ENCODE data around the gene NLK. TPM values are rescaled to one million over a fixed set of nuclear protein-coding genes. Genes with fewer than 3 reads are reported as not detected.

The NLK gene
- total RNA-seq, 1 experiment from 2014 or later: 12.8 TPM

DNA sequence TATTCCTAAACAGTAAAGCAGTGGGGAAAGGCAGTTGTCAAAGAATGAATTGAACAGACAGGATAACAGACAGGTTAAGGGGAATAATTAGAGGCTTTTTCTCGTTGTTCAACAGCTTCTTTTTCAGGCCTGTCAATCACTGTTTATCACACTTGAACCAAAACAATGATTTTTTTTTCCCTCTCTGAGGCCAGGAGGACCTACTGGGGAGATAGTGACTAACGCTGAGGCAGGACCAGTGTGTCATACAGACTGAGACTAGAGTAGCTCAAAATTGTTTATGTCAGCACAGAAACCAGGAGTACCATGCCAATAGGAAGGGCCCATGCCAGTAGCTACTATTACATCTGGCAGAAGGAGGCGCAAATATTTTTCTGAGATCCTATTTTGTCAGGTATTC, 41.3 kb upstream of the NLK start:
- Histone ChIP-seq H3K4me3 (replicated peaks in 1 of 2; ENCODE audit: low read depth in 1 of 2, low read length in 2 of 2) (no peak overlapping the region), H3K9me2 (ENCODE audit: insufficient read depth) (no peaks in the 10 kb centered on the region), H3K4me1 (ENCODE audit: control insufficient read depth in 1 of 2, insufficient read depth in 2 of 2, low read length in 2 of 2) (no peaks in the 10 kb centered on the region), H4K20me1 (ENCODE audit: insufficient read depth) (no peaks in the 10 kb centered on the region), H3K79me2 (ENCODE audit: insufficient read depth, low read length) (no peaks in the 10 kb centered on the region), H3K9ac (ENCODE audit: low read length) (no peak overlapping the region), H3K27ac (ENCODE audit: low read depth, low read length) (no peak overlapping the region), H3K9me3 (ENCODE audit: control insufficient read depth in 1 of 2, insufficient read depth in 1 of 2, low read depth in 1 of 2, low read length in 2 of 2) (no peaks in the 10 kb centered on the region), H2AFZ (ENCODE audit: low read depth, low read length, poor library complexity, severe bottlenecking) (no peak overlapping the region), H3K4me2 (ENCODE audit: low read length) (no peak overlapping the region), H3K27me3 (ENCODE audit: insufficient read depth, low read length) (peaks cover 21% of the 10 kb centered on the region), H3K36me3 (ENCODE audit: control insufficient read depth in 1 of 2, insufficient read depth in 2 of 2, low read length in 2 of 2) (no peaks in the 10 kb centered on the region)
- intact Hi-C loops (cut with micrococcal nuclease): no loop called here
- TF ChIP-seq EZH2 (IDR thresholded peaks at IDR 0.05) (no peak), JUND (IDR thresholded peaks at IDR 0.05) (no peak), ZNF274 (IDR thresholded peaks at IDR 0.05; ENCODE audit: low read depth, low read length) (no peak), CBX3 (IDR thresholded peaks at IDR 0.05; ENCODE audit: low read depth) (no peak), YY1 (IDR thresholded peaks at IDR 0.05; ENCODE audit: extremely low read depth, insufficient replicate concordance, low read depth, low read length) (no peak), RAD21 (IDR thresholded peaks at IDR 0.05; ENCODE audit: low read depth) (no peak), SIN3A (IDR thresholded peaks at IDR 0.05; ENCODE audit: low read depth) (no peak), POLR2A (IDR thresholded peaks at IDR 0.05; ENCODE audit: borderline replicate concordance, extremely low read depth, insufficient read depth, insufficient read length) (no peak), CEBPB (IDR thresholded peaks at IDR 0.05; ENCODE audit: low read depth) (no peak), ELF1 (IDR thresholded peaks at IDR 0.05; ENCODE audit: borderline replicate concordance, low read depth) (no peak), SP1 (IDR thresholded peaks at IDR 0.05; ENCODE audit: low read depth) (no peak), EGR1 (IDR thresholded peaks at IDR 0.05; ENCODE audit: low read depth) (no peak), FOSL1 (IDR thresholded peaks at IDR 0.05; ENCODE audit: low read depth) (no peak), TCF7L2 (IDR thresholded peaks at IDR 0.05; ENCODE audit: borderline replicate concordance, extremely low read depth, insufficient read depth, insufficient read length) (no peak), POLR2AphosphoS5 (IDR thresholded peaks at IDR 0.05; ENCODE audit: low read depth, low read length) (no peak)
- TF ChIP-seq, protein P1, sequence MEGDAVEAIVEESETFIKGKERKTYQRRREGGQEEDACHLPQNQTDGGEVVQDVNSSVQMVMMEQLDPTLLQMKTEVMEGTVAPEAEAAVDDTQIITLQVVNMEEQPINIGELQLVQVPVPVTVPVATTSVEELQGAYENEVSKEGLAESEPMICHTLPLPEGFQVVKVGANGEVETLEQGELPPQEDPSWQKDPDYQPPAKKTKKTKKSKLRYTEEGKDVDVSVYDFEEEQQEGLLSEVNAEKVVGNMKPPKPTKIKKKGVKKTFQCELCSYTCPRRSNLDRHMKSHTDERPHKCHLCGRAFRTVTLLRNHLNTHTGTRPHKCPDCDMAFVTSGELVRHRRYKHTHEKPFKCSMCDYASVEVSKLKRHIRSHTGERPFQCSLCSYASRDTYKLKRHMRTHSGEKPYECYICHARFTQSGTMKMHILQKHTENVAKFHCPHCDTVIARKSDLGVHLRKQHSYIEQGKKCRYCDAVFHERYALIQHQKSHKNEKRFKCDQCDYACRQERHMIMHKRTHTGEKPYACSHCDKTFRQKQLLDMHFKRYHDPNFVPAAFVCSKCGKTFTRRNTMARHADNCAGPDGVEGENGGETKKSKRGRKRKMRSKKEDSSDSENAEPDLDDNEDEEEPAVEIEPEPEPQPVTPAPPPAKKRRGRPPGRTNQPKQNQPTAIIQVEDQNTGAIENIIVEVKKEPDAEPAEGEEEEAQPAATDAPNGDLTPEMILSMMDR (IDR thresholded peaks at IDR 0.05 in 2 of 3, conservative IDR thresholded peaks at IDR 0.05 in 1 of 3; ENCODE audit: borderline replicate concordance in 1 of 3, insufficient read depth in 1 of 3, low read depth in 2 of 3, low read length in 2 of 3): no peak
- DNase-seq (ENCODE audit: low read depth, low spot score): no peak
- ATAC-seq: no peak
- ChIA-PET RAD21 (ENCODE audit: low non-redundant PET in 1 of 2, low total read pairs in 2 of 2, uncharacterized antibody in 2 of 2, unreplicated experiment in 2 of 2) (no interaction called here), CTCF (no interaction called here), POLR2A (no interaction called here)
- BruUV-seq (replicated peaks): no TSS peak

All from HCT116 (cell line).